NCI-H446 treated with DMSO at 0.1 percent for 48 hours (cell line): ENCODE data around the gene PAX6.

Experiments
- DNase-seq: peaks from one replicate; lab custom pipeline; 2025; lab: John Stamatoyannopoulos, UW

The PAX6 gene

GRCh38 chr11:31808721-31809540 lies 2.2 kb downstream of the PAX6 start:
- no peak for DNase-seq

- DNase-seq = no peak
Observed at GRCh38 chr11:31807799-31808667, 3.1 kb downstream of the PAX6 start.

GRCh38 chr11:31806928-31807798 lies 4.0 kb downstream of the PAX6 start:
- DNase-seq = no peak

GRCh38 chr11:31806186-31806927 lies 4.8 kb downstream of the PAX6 start:
- DNase-seq = no peak

GRCh38 chr11:31805629-31806185 lies 5.4 kb downstream of the PAX6 start:
- no peak for DNase-seq

- no peak for DNase-seq
Observed at GRCh38 chr11:31805037-31805628, 6.0 kb downstream of the PAX6 start.

- no peak for DNase-seq
Observed at GRCh38 chr11:31804312-31805036, 6.6 kb downstream of the PAX6 start.

GRCh38 chr11:31803813-31804311 lies 7.3 kb downstream of the PAX6 start:
- no peak for DNase-seq

- no peak for DNase-seq
Observed at GRCh38 chr11:31802990-31803812, 7.9 kb downstream of the PAX6 start.

- no peak for DNase-seq
Observed at GRCh38 chr11:31802609-31802989, 8.5 kb downstream of the PAX6 start.

- no peak for DNase-seq
Observed at GRCh38 chr11:31802000-31802551, 9.0 kb downstream of the PAX6 start.

- no peak for DNase-seq
Observed at GRCh38 chr11:31801298-31801702, 9.8 kb downstream of the PAX6 start.

GRCh38 chr11:31800398-31801265 lies 10.5 kb downstream of the PAX6 start:
- DNase-seq = no peak

- DNase-seq = no peak
Observed at GRCh38 chr11:31799435-31800397, 11.4 kb downstream of the PAX6 start.

GRCh38 chr11:31798554-31799434 lies 12.3 kb downstream of the PAX6 start:
- DNase-seq = no peak
